ENCODE results near the gene MVK. TPM values are rescaled to one million over a fixed set of nuclear protein-coding genes. Genes with fewer than 3 reads are reported as not detected.

MVK gene
- polyA plus RNA-seq, 1 of the 3 experiments (the other 2 are of a cell fraction) = 7.0 TPM

GRCh38 chr12:109600995-109601394 is 27.4 kb downstream of the MVK start:
- no peak overlapping the region for H3K9ac ChIP-seq
- H3F3A ChIP-seq (replicated peaks; ENCODE audit: insufficient read depth) = no peaks in the 10 kb centered on the region
- POLR2A ChIA-PET = interaction anchor here (1.8 kb wide), 1 partner anchor 113 kb away, joined by 6 read pairs; the partner anchor contains the start of gene FAM222A
- H3K27me3 ChIP-seq (ENCODE audit: insufficient read depth) = no peaks in the 10 kb centered on the region
- H4K20me1 ChIP-seq (ENCODE audit: insufficient read depth) = no peaks in the 10 kb centered on the region
- no peak overlapping the region for H3K27ac ChIP-seq (ENCODE audit: low read depth in 2 of 2, low read length in 1 of 2)
- H3K9me3 ChIP-seq = no peaks in the 10 kb centered on the region
- no peaks in the 10 kb centered on the region for H3K36me3 ChIP-seq (replicated peaks in 1 of 2; ENCODE audit: control insufficient read depth in 1 of 2, insufficient read depth in 2 of 2, low read length in 1 of 2)
- CTCF ChIA-PET = interaction anchor here (1.1 to 14.2 kb wide), 3 partner anchors 80 to 176 kb away, joined by 3 to 175 read pairs (median 173); partner anchors contain the start of gene FAM222A
- peaks cover 0 to 39% of the 10 kb centered on the region in 2 experiments; a peak in 2 of 4 replicates for H3K4me1 ChIP-seq (ENCODE audit: control insufficient read depth in 1 of 2, insufficient read depth in 2 of 2, low read depth in 1 of 2, low read length in 1 of 2)
- no peak overlapping the region for H3K4me2 ChIP-seq
- no peak for DNase-seq
- 75% methylated on average over 7 of the region's 8 CpGs for WGBS (ENCODE audit: low lambda C conversion rate)
- TF ChIP-seq TCF12 (IDR thresholded peaks at IDR 0.05) (no peak), SMC3 (IDR thresholded peaks at IDR 0.05; ENCODE audit: low read depth, low read length) (no peak), IRF3 (IDR thresholded peaks at IDR 0.05; ENCODE audit: low read depth, low read length) (no peak), USF1 (IDR thresholded peaks at IDR 0.05; ENCODE audit: borderline replicate concordance, low read depth) (no peak), GATA2 (CRISPR knock-in tag; IDR thresholded peaks at IDR 0.05) (no peak), CHD2 (IDR thresholded peaks at IDR 0.05; ENCODE audit: low read length, partially characterized antibody) (no peak), FOSL2 (IDR thresholded peaks at IDR 0.05; ENCODE audit: borderline replicate concordance, low read depth) (no peak), POLR2AphosphoS5 (IDR thresholded peaks at IDR 0.05; ENCODE audit: low read depth, low read length) (no peak), TAF1 (IDR thresholded peaks at IDR 0.05; ENCODE audit: borderline replicate concordance, low read depth, low read length) (no peak), MAX (IDR thresholded peaks at IDR 0.05; ENCODE audit: low read depth) (no peak), ZBTB33 (IDR thresholded peaks at IDR 0.05; ENCODE audit: borderline replicate concordance, low read depth) (no peak), FOXJ3 (CRISPR knock-in tag; IDR thresholded peaks at IDR 0.05) (no peak), RFX5 (IDR thresholded peaks at IDR 0.05; ENCODE audit: low read length) (no peak), RCOR1 (IDR thresholded peaks at IDR 0.05; ENCODE audit: low read length) (no peak; the same call in 1 of the 2 replicates), FOXM1 (IDR thresholded peaks at IDR 0.05; ENCODE audit: low read depth) (no peak), EP300 (IDR thresholded peaks at IDR 0.05; ENCODE audit: borderline replicate concordance in 1 of 2, low read depth in 1 of 2, low read length in 1 of 2) (no peak), CTCF (IDR thresholded peaks at IDR 0.05) (no peak), USF2 (IDR thresholded peaks at IDR 0.05; ENCODE audit: borderline replicate concordance, low read depth, low read length) (no peak)
- H2AFZ ChIP-seq (ENCODE audit: low read depth) = no peak overlapping the region
- no peak overlapping the region for H3K4me3 ChIP-seq (ENCODE audit: low read depth in 2 of 2, low read length in 1 of 2)
- no peaks in the 10 kb centered on the region for H3K79me2 ChIP-seq (ENCODE audit: insufficient read depth)
- no peaks in the 10 kb centered on the region for H3K9me2 ChIP-seq
